Endothelial cell (in vitro differentiated cells): ENCODE results near the gene UBAP2L. TPM values are rescaled to one million over a fixed set of nuclear protein-coding genes. Genes with fewer than 3 reads are reported as not detected.

ENCODE experiments used
- DNase-seq: peaks from one replicate; pipeline ENCODE4 v3.0.0; 2021; ENCODE audit warnings: low spot score
- H3K27ac Mint-ChIP-seq: one replicate; pipeline ENCODE4 v1.8.0; 2021; ENCODE audit warnings: mixed read lengths, inconsistent platforms; ENCODE audit not compliant: unreplicated experiment
- H3K27me3 Mint-ChIP-seq: one replicate; pipeline ENCODE4 v1.8.0; 2021; ENCODE audit warnings: mild to moderate bottlenecking, moderate library complexity, mixed read lengths, inconsistent platforms; ENCODE audit not compliant: unreplicated experiment
- H3K36me3 Mint-ChIP-seq: one replicate; pipeline ENCODE4 v1.8.0; 2021; ENCODE audit warnings: mild to moderate bottlenecking, low read depth, mixed read lengths, inconsistent platforms; ENCODE audit not compliant: unreplicated experiment
- H3K4me1 Mint-ChIP-seq: one replicate; pipeline ENCODE4 v1.8.0; 2021; ENCODE audit warnings: mild to moderate bottlenecking, mixed read lengths, inconsistent platforms; ENCODE audit not compliant: unreplicated experiment
- H3K4me3 Mint-ChIP-seq: one replicate; pipeline ENCODE4 v1.8.0; 2021; ENCODE audit warnings: mild to moderate bottlenecking, mixed read lengths, inconsistent platforms; ENCODE audit not compliant: unreplicated experiment
- H3K9me3 Mint-ChIP-seq: one replicate; pipeline ENCODE4 v1.8.0; 2021; ENCODE audit warnings: mixed read lengths, inconsistent platforms; ENCODE audit not compliant: unreplicated experiment
- total RNA-seq: library from RNA; stranded (reverse); fragmentation: NEBNext Ultra II Directional; extraction: Animal tissue kit (Norgen Biotek cat#: 25700); gene quantifications from one replicate; pipeline ENCODE4 v1.2.1, GENCODE V29; 2021; ENCODE audit not compliant: unreplicated experiment
- TF ChIP-seq, protein P1 (sequence below): fragments of 200-600 bp; sonication (generic); IDR thresholded peaks from one replicate; pipeline ENCODE4 v1.5.0; 2021; ENCODE audit warnings: antibody characterized with exemption; ENCODE audit not compliant: unreplicated experiment

UBAP2L gene
- total RNA-seq, 1 donor from 2014 or later, result 243 TPM

DNA sequence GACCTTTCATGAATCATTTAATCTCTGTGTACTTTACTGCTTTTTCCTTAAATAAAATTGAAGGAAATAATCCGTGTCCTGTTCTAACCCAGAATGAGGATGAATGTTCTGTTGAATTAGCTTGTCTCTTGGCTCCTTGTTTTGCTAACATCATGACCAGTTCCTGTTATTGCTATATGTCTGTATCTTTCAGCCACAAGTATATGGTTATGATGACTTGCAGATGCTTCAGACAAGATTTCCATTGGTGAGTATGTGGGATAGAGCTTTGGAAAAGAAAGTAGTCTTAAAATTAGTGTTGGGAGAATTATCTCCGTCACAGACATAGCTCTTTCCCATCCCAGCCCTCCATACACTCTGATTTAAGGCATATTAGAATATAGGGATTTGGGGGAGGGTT, 38.0 kb downstream of the UBAP2L start:
- Mint-ChIP-seq H3K27me3 (no peaks in the 10 kb centered on the region), H3K4me3 (no peak overlapping the region), H3K4me1 (peaks cover 2% of the 10 kb centered on the region), H3K27ac (no peak overlapping the region), H3K9me3 (no peaks in the 10 kb centered on the region), H3K36me3 (peaks cover 72% of the 10 kb centered on the region)
- DNase-seq, result no peak
- TF ChIP-seq, protein P1, sequence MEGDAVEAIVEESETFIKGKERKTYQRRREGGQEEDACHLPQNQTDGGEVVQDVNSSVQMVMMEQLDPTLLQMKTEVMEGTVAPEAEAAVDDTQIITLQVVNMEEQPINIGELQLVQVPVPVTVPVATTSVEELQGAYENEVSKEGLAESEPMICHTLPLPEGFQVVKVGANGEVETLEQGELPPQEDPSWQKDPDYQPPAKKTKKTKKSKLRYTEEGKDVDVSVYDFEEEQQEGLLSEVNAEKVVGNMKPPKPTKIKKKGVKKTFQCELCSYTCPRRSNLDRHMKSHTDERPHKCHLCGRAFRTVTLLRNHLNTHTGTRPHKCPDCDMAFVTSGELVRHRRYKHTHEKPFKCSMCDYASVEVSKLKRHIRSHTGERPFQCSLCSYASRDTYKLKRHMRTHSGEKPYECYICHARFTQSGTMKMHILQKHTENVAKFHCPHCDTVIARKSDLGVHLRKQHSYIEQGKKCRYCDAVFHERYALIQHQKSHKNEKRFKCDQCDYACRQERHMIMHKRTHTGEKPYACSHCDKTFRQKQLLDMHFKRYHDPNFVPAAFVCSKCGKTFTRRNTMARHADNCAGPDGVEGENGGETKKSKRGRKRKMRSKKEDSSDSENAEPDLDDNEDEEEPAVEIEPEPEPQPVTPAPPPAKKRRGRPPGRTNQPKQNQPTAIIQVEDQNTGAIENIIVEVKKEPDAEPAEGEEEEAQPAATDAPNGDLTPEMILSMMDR, result no peak

DNA sequence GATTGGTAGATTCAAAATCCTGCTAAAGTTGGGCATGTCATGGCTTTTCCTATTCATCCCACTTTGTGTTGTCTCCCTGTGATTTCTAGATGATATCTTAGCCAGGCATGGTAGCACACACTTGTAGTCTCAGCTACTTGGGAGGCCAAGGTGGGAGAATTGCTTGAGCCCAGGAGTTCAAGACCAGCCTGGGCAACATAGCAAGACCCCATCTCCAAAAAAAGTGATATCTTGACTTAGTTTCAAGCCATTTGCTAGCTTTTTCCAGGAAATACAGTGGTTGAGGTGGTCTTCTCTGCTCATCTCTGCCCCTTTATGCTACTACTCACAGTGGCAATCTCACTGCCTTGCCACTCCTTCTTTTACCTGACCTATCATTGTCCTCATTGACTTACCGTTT, 39.4 kb downstream of the UBAP2L start:
- Mint-ChIP-seq H3K9me3 (no peaks in the 10 kb centered on the region), H3K4me1 (peaks cover 2% of the 10 kb centered on the region), H3K27me3 (no peaks in the 10 kb centered on the region), H3K4me3 (peak overlapping the region; percentile 58), H3K36me3 (peaks cover 70% of the 10 kb centered on the region), H3K27ac (no peak overlapping the region)
- TF ChIP-seq, protein P1, result no peak
- DNase-seq, result no peak

- TF ChIP-seq, protein P1, result no peak
- no peak for DNase-seq
- Mint-ChIP-seq H3K27ac (no peak overlapping the region), H3K4me1 (no peaks in the 10 kb centered on the region), H3K36me3 (peaks cover 50% of the 10 kb centered on the region), H3K9me3 (no peaks in the 10 kb centered on the region), H3K27me3 (no peaks in the 10 kb centered on the region), H3K4me3 (peak overlapping the region; percentile 47)
These were observed 42.9 kb downstream of the UBAP2L start for GRCh38 chr1:154263465-154264332.

GRCh38 chr1:154264454-154264853, 43.7 kb downstream of the UBAP2L start:
- Mint-ChIP-seq H3K36me3 (peaks cover 56% of the 10 kb centered on the region), H3K4me1 (no peaks in the 10 kb centered on the region), H3K4me3 (no peak overlapping the region), H3K27ac (no peak overlapping the region), H3K27me3 (no peaks in the 10 kb centered on the region), H3K9me3 (no peaks in the 10 kb centered on the region)
- TF ChIP-seq, protein P1, result no peak
- no peak for DNase-seq

GRCh38 chr1:154265586-154265985, 44.8 kb downstream of the UBAP2L start:
- Mint-ChIP-seq H3K9me3 (no peaks in the 10 kb centered on the region), H3K36me3 (peaks cover 58% of the 10 kb centered on the region), H3K27me3 (no peaks in the 10 kb centered on the region), H3K4me1 (peaks cover 3% of the 10 kb centered on the region), H3K4me3 (peak overlapping the region; percentile 8), H3K27ac (peak overlapping the region; percentile 3)
- TF ChIP-seq, protein P1, result no peak
- DNase-seq, result no peak
